Colonic mucosa (tissue), 4 donors: ENCODE data around the gene TMEM150B. TPM values are rescaled to one million over a fixed set of nuclear protein-coding genes. Genes with fewer than 3 reads are reported as not detected.
A peak's percentile ranks its signal among the peaks of the same experiment; 100 is the strongest.

Experiments used
- DNase-seq: peaks from one replicate; pipeline ENCODE4 v3.0.0-alpha.2; 2020
- H3K27ac ChIP-seq: fragments of 200-600 bp; one replicate; pipeline ENCODE4 v1.8.0; 2021
- H3K27me3 ChIP-seq: fragments of 200-600 bp; one replicate; pipeline ENCODE4 v1.8.0; 2021
- H3K36me3 ChIP-seq: fragments of 200-600 bp; one replicate; pipeline ENCODE4 v1.8.0; 2021
- H3K4me1 ChIP-seq: fragments of 200-600 bp; one replicate; pipeline ENCODE4 v1.8.0; 2021; ENCODE audit warnings: mild to moderate bottlenecking
- H3K4me3 ChIP-seq: fragments of 200-600 bp; one replicate; pipeline ENCODE4 v1.8.0; 2021
- H3K9ac ChIP-seq, 2 donors: one replicate each; pipeline ENCODE4 v1.7.0; 2013; ENCODE audit warnings: control low read depth in 2 of 2, low read depth in 2 of 2, low read length in 2 of 2
- H3K9me3 ChIP-seq: fragments of 200-600 bp; one replicate; pipeline ENCODE4 v1.8.0; 2021
- CTCF ChIP-seq: fragments of 200-600 bp; IDR thresholded peaks from one replicate; pipeline ENCODE4 v1.8.0; 2022; ENCODE audit warnings: antibody characterized with exemption, mild to moderate bottlenecking
- intact Hi-C: fragments of 100-400 bp; cut with DNase I; formaldehyde crosslinking; loops from one replicate; pipeline ENCODE4 v1.14.1; 2022
- total RNA-seq, 2 donors: library from RNA; stranded (reverse); fragmentation: NEBNext Ultra II Directional in 1 of 2; extraction: Animal tissue kit (Norgen Biotek cat#: 25700) in 1 of 2; gene quantifications; one replicate each; pipeline ENCODE4 v1.2.1, GENCODE V29; 2021
- donor health status: healthy.
- donor health status: DM: no; HTN: no; CAD: no.
- donor health status: DM: no; HTN: no; CAD: no.

The TMEM150B gene
- total RNA-seq, 2 donors from 2014 or later, result 9.7 to 47.2 TPM

GRCh38 chr19:55345101-55345817 lies 20.1 kb upstream of the TMEM150B start:
- Histone ChIP-seq H3K9ac (no peak overlapping the region), H3K27me3 (no peaks in the 10 kb centered on the region), H3K9me3 (no peaks in the 10 kb centered on the region), H3K4me3 (no peak overlapping the region), H3K27ac (no peak overlapping the region), H3K4me1 (no peaks in the 10 kb centered on the region), H3K36me3 (peaks cover 5% of the 10 kb centered on the region)
- no peak for DNase-seq
- TF ChIP-seq CTCF, result no peak
- intact Hi-C loops, result no loop called here

GRCh38 chr19:55344444-55344843 lies 19.3 kb upstream of the TMEM150B start:
- Histone ChIP-seq H3K36me3 (peaks cover 5% of the 10 kb centered on the region), H3K27ac (no peak overlapping the region), H3K9me3 (no peaks in the 10 kb centered on the region), H3K4me1 (no peaks in the 10 kb centered on the region), H3K27me3 (no peaks in the 10 kb centered on the region), H3K9ac (no peak overlapping the region), H3K4me3 (no peak overlapping the region)
- no peak for TF ChIP-seq CTCF
- intact Hi-C loops, result no loop called here
- DNase-seq, result no peak

GRCh38 chr19:55341595-55342531 lies 16.7 kb upstream of the TMEM150B start:
- H3K36me3 ChIP-seq, result peaks cover 5% of the 10 kb centered on the region
- no peaks in the 10 kb centered on the region for H3K27me3 ChIP-seq
- intact Hi-C loops, result no loop called here
- H3K27ac ChIP-seq, result no peak overlapping the region
- H3K9ac ChIP-seq, result no peak overlapping the region
- no peak for TF ChIP-seq CTCF
- no peaks in the 10 kb centered on the region for H3K4me1 ChIP-seq
- no peak for DNase-seq
- no peaks in the 10 kb centered on the region for H3K9me3 ChIP-seq
- peak overlapping the region; percentile 47 for H3K4me3 ChIP-seq

- Histone ChIP-seq H3K9me3 (no peaks in the 10 kb centered on the region), H3K4me1 (no peaks in the 10 kb centered on the region), H3K4me3 (peak overlapping the region; percentile 47), H3K36me3 (peaks cover 5% of the 10 kb centered on the region), H3K27me3 (no peaks in the 10 kb centered on the region), H3K27ac (no peak overlapping the region), H3K9ac (peak overlapping the region; percentile 89 to 98)
- no peak for TF ChIP-seq CTCF
- intact Hi-C loops, result no loop called here
- peak; percentile 87 for DNase-seq
These were observed 16.0 kb upstream of the TMEM150B start for GRCh38 chr19:55341171-55341588.

- no peaks in the 10 kb centered on the region for H3K4me1 ChIP-seq
These were observed 15.6 kb upstream of the TMEM150B start for GRCh38 chr19:55340784-55341147.

More at GRCh38 chr19:55340784-55341147, 15.6 kb upstream of the TMEM150B start:
- intact Hi-C loops, result no loop called here
- Histone ChIP-seq H3K27me3 (no peaks in the 10 kb centered on the region), H3K4me3 (peak overlapping the region; percentile 47), H3K27ac (no peak overlapping the region), H3K36me3 (peaks cover 5% of the 10 kb centered on the region), H3K9me3 (no peaks in the 10 kb centered on the region), H3K9ac (peak overlapping the region; percentile 89 to 98)
- TF ChIP-seq CTCF, result no peak
- DNase-seq, result peak; percentile 39
